Measurements from ENCODE around the gene P2RX6.

GRCh38 chr22:21020802-21021429, 6.0 kb downstream of the P2RX6 start:
- no peak for TF ChIP-seq POLR2A (IDR thresholded peaks at IDR 0.05)
- no peak for TF ChIP-seq POLR2AphosphoS5 (IDR thresholded peaks at IDR 0.05)
- peak in 1 of 4 experiments; percentile 15 for TF ChIP-seq CTCF (IDR thresholded peaks at IDR 0.05)
